GM10266 (cell line): ENCODE measurements around the gene SRSF11.

Experiments
- DNase-seq: peaks from one replicate; pipeline ENCODE4 v3.0.0; 2012; ENCODE audit errors: extremely low spot score
- TF ChIP-seq, protein P1 (sequence below): IDR thresholded peaks from 2 replicates; pipeline ENCODE4 v1.5.1; 2012; ENCODE audit warnings: mild to moderate bottlenecking, low read depth; ENCODE audit not compliant: control insufficient read depth, insufficient read depth; ENCODE audit errors: missing control alignments

Gene SRSF11

GRCh38 chr1:70207492-70207891 is 13.7 kb upstream of the SRSF11 start:
- TF ChIP-seq, protein P1, sequence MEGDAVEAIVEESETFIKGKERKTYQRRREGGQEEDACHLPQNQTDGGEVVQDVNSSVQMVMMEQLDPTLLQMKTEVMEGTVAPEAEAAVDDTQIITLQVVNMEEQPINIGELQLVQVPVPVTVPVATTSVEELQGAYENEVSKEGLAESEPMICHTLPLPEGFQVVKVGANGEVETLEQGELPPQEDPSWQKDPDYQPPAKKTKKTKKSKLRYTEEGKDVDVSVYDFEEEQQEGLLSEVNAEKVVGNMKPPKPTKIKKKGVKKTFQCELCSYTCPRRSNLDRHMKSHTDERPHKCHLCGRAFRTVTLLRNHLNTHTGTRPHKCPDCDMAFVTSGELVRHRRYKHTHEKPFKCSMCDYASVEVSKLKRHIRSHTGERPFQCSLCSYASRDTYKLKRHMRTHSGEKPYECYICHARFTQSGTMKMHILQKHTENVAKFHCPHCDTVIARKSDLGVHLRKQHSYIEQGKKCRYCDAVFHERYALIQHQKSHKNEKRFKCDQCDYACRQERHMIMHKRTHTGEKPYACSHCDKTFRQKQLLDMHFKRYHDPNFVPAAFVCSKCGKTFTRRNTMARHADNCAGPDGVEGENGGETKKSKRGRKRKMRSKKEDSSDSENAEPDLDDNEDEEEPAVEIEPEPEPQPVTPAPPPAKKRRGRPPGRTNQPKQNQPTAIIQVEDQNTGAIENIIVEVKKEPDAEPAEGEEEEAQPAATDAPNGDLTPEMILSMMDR = no peak

GRCh38 chr1:70208292-70208691 is 12.9 kb upstream of the SRSF11 start:
- TF ChIP-seq, protein P1 = no peak
- no peak for DNase-seq

More at GRCh38 chr1:70207492-70207891, 13.7 kb upstream of the SRSF11 start:
- no peak for DNase-seq

- no peak for DNase-seq
- TF ChIP-seq, protein P1 = no peak
These were observed 10.4 kb upstream of the SRSF11 start for GRCh38 chr1:70210820-70211219.

DNA sequence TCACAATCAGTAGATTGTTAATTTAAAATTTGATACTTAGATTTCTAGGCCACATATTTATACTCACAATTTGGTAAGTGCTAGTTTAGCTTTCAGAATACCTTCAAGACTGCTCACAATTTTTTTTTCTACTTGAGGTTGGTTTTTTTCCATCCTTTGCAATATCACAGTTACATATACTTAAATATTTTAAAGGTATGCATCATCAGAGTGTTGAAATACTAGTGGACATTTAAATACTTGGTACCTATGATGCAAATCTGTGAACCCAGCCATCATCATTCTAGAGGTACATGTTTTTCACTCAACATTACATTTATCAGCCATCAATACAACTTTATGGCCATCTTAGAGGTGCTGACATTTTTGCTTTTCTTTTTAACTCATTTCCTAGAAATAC is 9.6 kb upstream of the SRSF11 start:
- TF ChIP-seq, protein P1 = no peak
- DNase-seq = no peak

GRCh38 chr1:70220015-70220414 is 1.2 kb upstream of the SRSF11 start:
- TF ChIP-seq, protein P1 = no peak
- no peak for DNase-seq

- no peak for DNase-seq
- TF ChIP-seq, protein P1 = no peak
These were observed 503 bp upstream of the SRSF11 start for GRCh38 chr1:70220517-70221237.

- TF ChIP-seq, protein P1 = no peak
- DNase-seq = no peak
These were observed 1.6 kb downstream of the SRSF11 start for GRCh38 chr1:70222716-70223235.
